HepG2 (cell line): ENCODE results near the gene SLC16A6. TPM values are rescaled to one million over a fixed set of nuclear protein-coding genes. Genes with fewer than 3 reads are reported as not detected.

Experiments
- CCDC6 ChIP-seq: sonication (generic); formaldehyde crosslinking; IDR thresholded peaks from 2 replicates; pipeline ENCODE4 v1.8.1; 2022; ENCODE audit warnings: mild to moderate bottlenecking, missing genetic modification reagents, moderate library complexity
- GTF3A ChIP-seq: sonication (generic); formaldehyde crosslinking; conservative IDR thresholded peaks from 2 replicates; pipeline ENCODE4 v1.4.0; 2020; ENCODE audit warnings: mild to moderate bottlenecking, missing genetic modification reagents
- KAT8 ChIP-seq: IDR thresholded peaks from 2 replicates; pipeline ENCODE4 v1.6.1; 2016; ENCODE audit warnings: missing genetic modification reagents, missing compliant biosample characterization
- MXD4 ChIP-seq: IDR thresholded peaks from 2 replicates; pipeline ENCODE4 v1.6.1; 2016; ENCODE audit warnings: mild to moderate bottlenecking, missing biosample characterization, missing genetic modification reagents
- NFKB2 ChIP-seq: sonication (generic); formaldehyde crosslinking; IDR thresholded peaks from 2 replicates; pipeline ENCODE4 v1.4.0; 2020; ENCODE audit warnings: missing genetic modification reagents, borderline replicate concordance
- NR2F1 ChIP-seq, 2 experiments: fragments of 450-650 bp in 1 of 2; formaldehyde crosslinking in 1 of 2; IDR thresholded peaks; 2 replicates each; pipeline versions ENCODE4 v1.5.0 to v1.6.1; 2016 to 2020; ENCODE audit warnings: mild to moderate bottlenecking in 1 of 2, missing compliant biosample characterization in 1 of 2, missing genetic modification reagents in 1 of 2, moderate library complexity in 1 of 2
- SMAD3 ChIP-seq: sonication (generic); formaldehyde crosslinking; IDR thresholded peaks from 2 replicates; pipeline ENCODE4 v1.4.0; 2020; ENCODE audit warnings: missing genetic modification reagents
- SOX13 ChIP-seq, 3 experiments: fragments of 450-650 bp in 1 of 3; sonication (generic) in 1 of 3; formaldehyde crosslinking in 1 of 3; IDR thresholded peaks in 2 of 3; conservative IDR thresholded peaks in 1 of 3; 2 replicates each; pipeline versions ENCODE4 v1.5.0 to v1.6.1; 2016 to 2020; ENCODE audit warnings: antibody characterized with exemption in 1 of 3, mild to moderate bottlenecking in 1 of 3, missing compliant biosample characterization in 1 of 3, missing genetic modification reagents in 1 of 3, moderate library complexity in 1 of 3
- ZFAT ChIP-seq: sonication (generic); formaldehyde crosslinking; conservative IDR thresholded peaks from 2 replicates; pipeline ENCODE4 v1.8.1; 2023; ENCODE audit warnings: missing genetic modification reagents, inconsistent platforms
- ZMAT3 ChIP-seq: sonication (generic); formaldehyde crosslinking; conservative IDR thresholded peaks from 2 replicates; pipeline ENCODE4 v1.7.0; 2021; ENCODE audit warnings: missing genetic modification reagents
- ZNF234 ChIP-seq: sonication (generic); formaldehyde crosslinking; conservative IDR thresholded peaks from 2 replicates; pipeline ENCODE4 v1.5.1; 2020; ENCODE audit warnings: mild to moderate bottlenecking, missing genetic modification reagents
- ZNF253 ChIP-seq: sonication (generic); formaldehyde crosslinking; IDR thresholded peaks from 2 replicates; pipeline ENCODE4 v1.8.0; 2022; ENCODE audit warnings: mild to moderate bottlenecking, missing genetic modification reagents, borderline replicate concordance
- ZNF3 ChIP-seq: IDR thresholded peaks from 2 replicates; pipeline ENCODE4 v1.7.0; 2017; ENCODE audit warnings: inconsistent platforms
- ZNF335 ChIP-seq: sonication (generic); formaldehyde crosslinking; IDR thresholded peaks from 2 replicates; pipeline ENCODE4 v1.4.0; 2020; ENCODE audit warnings: missing genetic modification reagents
- ZNF367 ChIP-seq: sonication (generic); formaldehyde crosslinking; IDR thresholded peaks from 2 replicates; pipeline ENCODE4 v1.4.0; 2020; ENCODE audit warnings: missing genetic modification reagents, borderline replicate concordance
- polyA plus RNA-seq, 8 experiments: library from polyadenylated mRNA; depleted of rRNA in 3 of 8; stranded (reverse) in 7 of 8; unstranded in 1 of 8; fragments of >200 nt; fragmentation: Illumina TruSeq in 4 of 8; extraction: Trizol in 4 of 8; gene quantifications; 2 replicates each; pipeline versions ENCODE4 v1.2.1 to v1.2.3, GENCODE V29; 2011 to 2016; ENCODE audit warnings: low read depth in 4 of 8, missing spikeins in 1 of 8, mixed read lengths in 1 of 8; ENCODE audit not compliant: insufficient read depth in 1 of 8
- total RNA-seq, 5 experiments: library from RNA; depleted of rRNA; stranded (reverse); fragments of >200 nt; fragmentation: Illumina TruSeq; extraction: Trizol; gene quantifications; 2 replicates each; pipeline ENCODE4 v1.2.3, GENCODE V29; 2016; ENCODE audit warnings: low read depth in 1 of 5
- TF ChIP-seq, protein P1 (sequence below): sonication (generic); formaldehyde crosslinking; IDR thresholded peaks from 2 replicates; pipeline ENCODE4 v1.4.0; 2020; ENCODE audit warnings: missing genetic modification reagents, low read depth, mild to moderate bottlenecking, borderline replicate concordance
- TF ChIP-seq, protein P2 (sequence below): sonication (generic); formaldehyde crosslinking; IDR thresholded peaks from 2 replicates; pipeline ENCODE4 v1.5.1; 2020; ENCODE audit warnings: missing genetic modification reagents, mild to moderate bottlenecking, borderline replicate concordance
- TF ChIP-seq, protein P3 (sequence below): sonication (generic); formaldehyde crosslinking; IDR thresholded peaks from 2 replicates; pipeline ENCODE4 v1.8.1; 2023; ENCODE audit warnings: missing genetic modification reagents, mild to moderate bottlenecking, borderline replicate concordance
- TF ChIP-seq, protein P4 (sequence below): sonication (generic); formaldehyde crosslinking; IDR thresholded peaks from 2 replicates; pipeline ENCODE4 v1.4.0; 2020; ENCODE audit warnings: mild to moderate bottlenecking, missing genetic modification reagents
- TF ChIP-seq, protein P5 (sequence below): fragments of 450-650 bp; IDR thresholded peaks from 2 replicates; pipeline ENCODE4 v1.6.1; 2017
- TF ChIP-seq, protein P6 (sequence below): sonication (generic); formaldehyde crosslinking; IDR thresholded peaks from 2 replicates; pipeline ENCODE4 v1.5.0; 2020; ENCODE audit warnings: mild to moderate bottlenecking, missing genetic modification reagents, borderline replicate concordance

SLC16A6 gene
- total and polyA plus RNA-seq, 2 of the 13 experiments (the other 11 are each of a cell fraction or from before 2014, with no cell fraction given): 1.1 to 44.7 TPM

DNA sequence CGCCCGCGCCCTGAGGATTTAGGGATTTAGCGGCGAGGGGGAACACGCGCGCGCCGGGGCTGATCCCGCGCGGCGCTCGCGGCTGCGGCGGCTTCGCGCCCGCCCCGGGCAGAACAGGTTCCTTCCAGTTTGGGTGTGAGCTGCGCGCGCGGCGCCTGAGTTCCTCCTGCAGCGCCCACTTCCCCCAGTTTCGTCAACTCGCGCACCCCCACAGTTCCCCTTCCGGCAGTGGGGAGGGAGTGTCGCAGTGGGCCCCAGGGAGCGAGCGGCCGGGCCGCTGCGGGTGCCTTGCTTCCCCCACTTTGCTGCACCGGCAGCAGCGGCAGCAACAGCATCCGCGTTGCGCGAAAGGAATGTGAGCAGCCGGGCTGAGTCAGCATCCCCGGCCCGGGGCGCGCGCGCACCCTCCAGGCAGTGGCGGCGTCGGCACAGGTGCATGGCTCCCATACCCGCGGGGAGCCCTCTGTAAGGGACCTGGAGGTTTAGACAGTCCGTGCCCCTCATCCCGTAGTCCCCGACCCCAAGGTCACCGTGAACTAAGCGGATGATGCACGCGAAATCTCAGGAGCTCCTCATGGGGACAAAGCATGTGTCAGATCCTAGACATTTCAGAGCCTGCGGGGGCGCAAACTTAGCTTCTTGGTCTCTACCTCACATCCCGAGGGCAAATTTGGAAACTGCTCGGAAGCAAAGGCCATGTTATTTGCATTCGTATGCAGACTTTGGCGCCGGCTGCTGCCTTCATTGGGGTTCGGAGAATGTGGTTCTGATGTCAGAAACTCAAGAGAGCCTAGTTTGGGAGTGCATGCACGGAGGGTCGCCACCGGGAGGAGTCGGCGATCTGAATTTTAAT lies 1.1 kb upstream of the SLC16A6 start (continued):
- TF ChIP-seq, protein P1, sequence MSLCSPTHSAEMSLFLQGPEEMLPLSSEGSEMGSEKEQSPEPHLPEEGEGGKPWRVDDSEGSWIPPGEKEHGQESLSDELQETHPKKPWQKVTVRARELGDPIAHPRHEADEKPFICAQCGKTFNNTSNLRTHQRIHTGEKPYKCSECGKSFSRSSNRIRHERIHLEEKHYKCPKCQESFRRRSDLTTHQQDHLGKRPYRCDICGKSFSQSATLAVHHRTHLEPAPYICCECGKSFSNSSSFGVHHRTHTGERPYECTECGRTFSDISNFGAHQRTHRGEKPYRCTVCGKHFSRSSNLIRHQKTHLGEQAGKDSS (CRISPR knock-in tag): 0 out of 2 replicates have a peak, but pooled peaks have one; percentile 21
- TF ChIP-seq, protein P2, sequence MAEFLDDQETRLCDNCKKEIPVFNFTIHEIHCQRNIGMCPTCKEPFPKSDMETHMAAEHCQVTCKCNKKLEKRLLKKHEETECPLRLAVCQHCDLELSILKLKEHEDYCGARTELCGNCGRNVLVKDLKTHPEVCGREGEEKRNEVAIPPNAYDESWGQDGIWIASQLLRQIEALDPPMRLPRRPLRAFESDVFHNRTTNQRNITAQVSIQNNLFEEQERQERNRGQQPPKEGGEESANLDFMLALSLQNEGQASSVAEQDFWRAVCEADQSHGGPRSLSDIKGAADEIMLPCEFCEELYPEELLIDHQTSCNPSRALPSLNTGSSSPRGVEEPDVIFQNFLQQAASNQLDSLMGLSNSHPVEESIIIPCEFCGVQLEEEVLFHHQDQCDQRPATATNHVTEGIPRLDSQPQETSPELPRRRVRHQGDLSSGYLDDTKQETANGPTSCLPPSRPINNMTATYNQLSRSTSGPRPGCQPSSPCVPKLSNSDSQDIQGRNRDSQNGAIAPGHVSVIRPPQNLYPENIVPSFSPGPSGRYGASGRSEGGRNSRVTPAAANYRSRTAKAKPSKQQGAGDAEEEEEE (CRISPR knock-in tag): 0 out of 2 replicates have a peak, but pooled peaks have one; percentile 78
- TF ChIP-seq CCDC6 (CRISPR knock-in tag) (0 out of 2 replicates have a peak, but pooled peaks have one; percentile 20), KAT8 (CRISPR knock-in tag) (no peak; the same call in 1 of the 2 replicates), ZNF253 (CRISPR knock-in tag) (no peak), SMAD3 (CRISPR knock-in tag) (peak; percentile 43; the same call in 1 of the 2 replicates), SOX13 (IDR thresholded peaks at IDR 0.05) (peak; percentile 40; the same call in 1 of the 2 replicates), SOX13 (CRISPR knock-in tag; conservative IDR thresholded peaks at IDR 0.05 in 1 of 2, IDR thresholded peaks at IDR 0.05 in 1 of 2) (peak in 1 of 2 experiments; percentile 38; a peak in 2 of 4 replicates), NFKB2 (CRISPR knock-in tag) (peak; percentile 42), GTF3A (peak; percentile 87; the same call in 1 of the 2 replicates), ZNF234 (CRISPR knock-in tag) (no peak), MXD4 (CRISPR knock-in tag) (no peak; the same call in 1 of the 2 replicates), ZNF335 (CRISPR knock-in tag) (no peak; the same call in 1 of the 2 replicates), NR2F1 (CRISPR knock-in tag; IDR thresholded peaks at IDR 0.05) (0 out of 4 replicates have a peak, but pooled peaks of 1 of the 2 experiments have one; percentile 6), ZMAT3 (CRISPR knock-in tag) (peak; percentile 77; the same call in 1 of the 2 replicates), ZNF3 (CRISPR knock-in tag) (0 out of 2 replicates have a peak, but pooled peaks have one; percentile 3), ZFAT (no peak), ZNF367 (CRISPR knock-in tag) (no peak)
- TF ChIP-seq, protein P3, sequence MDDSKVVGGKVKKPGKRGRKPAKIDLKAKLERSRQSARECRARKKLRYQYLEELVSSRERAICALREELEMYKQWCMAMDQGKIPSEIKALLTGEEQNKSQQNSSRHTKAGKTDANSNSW: no peak; the same call in 1 of the 2 replicates
- TF ChIP-seq, protein P4, sequence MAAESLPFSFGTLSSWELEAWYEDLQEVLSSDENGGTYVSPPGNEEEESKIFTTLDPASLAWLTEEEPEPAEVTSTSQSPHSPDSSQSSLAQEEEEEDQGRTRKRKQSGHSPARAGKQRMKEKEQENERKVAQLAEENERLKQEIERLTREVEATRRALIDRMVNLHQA (CRISPR knock-in tag): no peak
- TF ChIP-seq, protein P5, sequence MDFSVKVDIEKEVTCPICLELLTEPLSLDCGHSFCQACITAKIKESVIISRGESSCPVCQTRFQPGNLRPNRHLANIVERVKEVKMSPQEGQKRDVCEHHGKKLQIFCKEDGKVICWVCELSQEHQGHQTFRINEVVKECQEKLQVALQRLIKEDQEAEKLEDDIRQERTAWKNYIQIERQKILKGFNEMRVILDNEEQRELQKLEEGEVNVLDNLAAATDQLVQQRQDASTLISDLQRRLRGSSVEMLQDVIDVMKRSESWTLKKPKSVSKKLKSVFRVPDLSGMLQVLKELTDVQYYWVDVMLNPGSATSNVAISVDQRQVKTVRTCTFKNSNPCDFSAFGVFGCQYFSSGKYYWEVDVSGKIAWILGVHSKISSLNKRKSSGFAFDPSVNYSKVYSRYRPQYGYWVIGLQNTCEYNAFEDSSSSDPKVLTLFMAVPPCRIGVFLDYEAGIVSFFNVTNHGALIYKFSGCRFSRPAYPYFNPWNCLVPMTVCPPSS: no peak
- TF ChIP-seq, protein P6, sequence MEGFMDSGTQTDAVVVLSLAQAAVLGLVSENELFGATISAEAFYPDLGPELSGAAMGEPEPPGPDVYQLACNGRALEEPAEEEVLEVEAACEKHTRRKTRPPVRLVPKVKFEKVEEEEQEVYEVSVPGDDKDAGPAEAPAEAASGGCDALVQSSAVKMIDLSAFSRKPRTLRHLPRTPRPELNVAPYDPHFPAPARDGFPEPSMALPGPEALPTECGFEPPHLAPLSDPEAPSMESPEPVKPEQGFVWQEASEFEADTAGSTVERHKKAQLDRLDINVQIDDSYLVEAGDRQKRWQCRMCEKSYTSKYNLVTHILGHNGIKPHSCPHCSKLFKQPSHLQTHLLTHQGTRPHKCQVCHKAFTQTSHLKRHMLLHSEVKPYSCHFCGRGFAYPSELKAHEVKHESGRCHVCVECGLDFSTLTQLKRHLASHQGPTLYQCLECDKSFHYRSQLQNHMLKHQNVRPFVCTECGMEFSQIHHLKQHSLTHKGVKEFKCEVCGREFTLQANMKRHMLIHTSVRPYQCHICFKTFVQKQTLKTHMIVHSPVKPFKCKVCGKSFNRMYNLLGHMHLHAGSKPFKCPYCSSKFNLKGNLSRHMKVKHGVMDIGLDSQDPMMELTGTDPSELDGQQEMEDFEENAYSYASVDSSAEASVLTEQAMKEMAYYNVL (CRISPR knock-in tag): 0 out of 2 replicates have a peak, but pooled peaks have one; percentile 17
